Femur (tissue), 1 donor: Measurements from ENCODE around the gene CAPN10.

Experiments
- DNase-seq: peaks from one replicate; pipeline ENCODE4 v3.0.0-alpha.2; 2017

The CAPN10 gene

DNA sequence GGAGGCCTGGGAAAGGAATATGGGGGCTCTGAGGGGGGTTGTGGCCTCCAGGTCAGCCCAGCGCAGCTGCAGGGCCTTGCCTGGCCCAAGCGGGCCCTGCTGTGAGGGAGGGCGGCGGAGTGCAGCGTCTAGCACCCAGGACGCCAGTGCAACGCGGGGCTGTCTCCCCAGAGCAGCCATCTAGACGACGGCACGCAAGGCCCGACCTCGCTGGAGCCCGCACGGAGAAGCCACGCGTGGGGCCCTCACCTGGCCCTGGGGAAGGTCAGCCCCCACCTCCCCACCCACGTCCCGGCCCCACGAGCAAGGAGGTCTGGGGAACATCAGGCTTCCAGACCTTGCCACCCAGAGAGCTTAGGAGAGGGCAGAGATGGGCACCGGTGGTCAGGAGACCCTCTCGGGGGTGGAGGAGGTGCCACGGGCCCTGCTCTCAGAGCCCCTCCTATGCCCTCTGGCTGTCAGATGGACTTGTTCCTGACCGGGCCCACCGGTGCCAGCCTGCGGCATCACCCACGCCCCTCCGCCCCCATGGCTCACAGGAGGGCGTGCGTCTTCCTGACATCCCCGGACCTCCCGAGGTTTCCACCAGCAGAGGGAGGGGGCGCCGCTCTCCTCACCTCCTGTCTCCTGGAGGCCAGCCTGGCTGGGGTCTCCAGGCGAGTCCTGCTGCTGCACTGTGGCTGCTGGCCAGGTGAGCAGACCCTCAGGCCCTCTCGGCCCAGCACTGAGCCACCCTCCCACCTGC lies 55.7 kb downstream of the CAPN10 start:
- no peak for DNase-seq

GRCh38 chr2:240642806-240643092 lies 56.2 kb downstream of the CAPN10 start:
- no peak for DNase-seq

DNA sequence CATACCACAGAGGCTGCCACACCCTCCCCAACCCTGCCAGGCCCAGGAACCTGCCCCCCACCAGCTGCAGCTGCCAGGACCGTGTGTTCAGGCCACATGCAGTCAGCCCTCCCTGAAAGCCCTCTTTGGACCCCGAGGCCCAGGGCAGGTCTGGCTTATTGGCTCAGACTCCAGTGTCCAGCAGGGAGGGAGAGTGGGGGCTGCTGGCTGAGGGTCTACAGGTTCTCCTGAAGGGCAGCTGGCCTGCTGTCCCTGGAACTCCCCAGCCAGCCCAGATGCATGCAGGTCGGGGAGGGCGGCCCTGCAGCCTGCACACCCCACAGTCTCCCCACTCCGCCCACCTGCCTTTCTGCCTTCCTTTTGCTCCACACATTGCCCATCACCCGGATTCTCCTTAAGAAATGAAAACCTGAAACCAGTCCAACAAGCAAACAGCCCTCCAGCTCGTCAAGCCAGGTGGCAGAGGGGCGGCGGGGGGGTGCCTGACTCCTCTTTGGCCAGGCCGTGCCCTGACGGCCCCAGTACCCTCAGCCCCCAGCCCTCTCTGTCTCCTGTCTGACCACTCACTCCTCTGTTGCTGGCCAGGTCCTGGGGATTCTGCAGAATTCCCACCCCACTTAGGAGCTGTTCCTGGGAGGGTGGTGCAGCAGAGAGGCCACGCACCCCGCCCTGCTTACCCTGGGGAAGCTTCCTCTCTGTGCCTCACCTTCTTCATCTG lies 56.7 kb downstream of the CAPN10 start:
- DNase-seq: no peak

DNA sequence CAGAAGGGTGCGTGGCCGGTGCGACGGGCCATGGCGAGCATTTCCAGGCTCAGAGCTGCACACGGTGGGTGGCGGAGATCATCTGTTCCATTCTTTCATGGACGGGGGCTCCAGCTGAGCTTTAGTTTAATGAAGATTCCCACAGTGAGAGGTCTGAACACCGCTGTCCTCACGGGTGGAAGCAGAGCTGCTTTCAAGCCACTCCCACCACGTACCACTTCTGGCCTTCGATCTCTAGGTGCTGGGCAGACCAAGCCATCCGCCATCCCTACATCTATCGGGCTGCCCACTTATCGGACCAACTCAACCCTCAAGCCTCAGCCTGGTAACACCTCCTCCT lies 57.2 kb downstream of the CAPN10 start:
- no peak for DNase-seq

DNA sequence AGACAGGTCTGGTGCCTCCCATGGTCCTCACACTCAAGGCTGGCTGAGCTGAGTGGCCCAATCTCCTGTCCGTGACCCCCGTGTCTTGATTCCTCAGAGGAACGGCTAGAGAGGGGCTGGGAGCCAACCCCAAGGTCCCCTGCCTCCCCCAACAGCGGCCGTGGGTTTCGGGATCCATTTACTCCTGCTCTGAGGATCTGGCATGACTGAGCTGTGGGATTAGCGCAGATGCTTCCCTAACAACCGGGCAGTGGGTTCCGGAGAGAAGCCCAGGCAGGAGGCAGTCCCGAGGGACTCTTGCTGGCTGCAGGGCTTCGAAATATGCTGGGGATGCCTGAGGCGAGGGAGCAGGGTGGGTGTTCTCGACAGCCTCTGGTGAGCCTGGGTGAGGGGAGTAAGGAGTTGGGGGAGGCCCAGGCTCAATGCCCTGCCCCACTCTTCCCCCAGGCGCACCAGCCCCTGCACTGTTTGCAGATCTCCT lies 57.7 kb downstream of the CAPN10 start:
- no peak for DNase-seq

DNA sequence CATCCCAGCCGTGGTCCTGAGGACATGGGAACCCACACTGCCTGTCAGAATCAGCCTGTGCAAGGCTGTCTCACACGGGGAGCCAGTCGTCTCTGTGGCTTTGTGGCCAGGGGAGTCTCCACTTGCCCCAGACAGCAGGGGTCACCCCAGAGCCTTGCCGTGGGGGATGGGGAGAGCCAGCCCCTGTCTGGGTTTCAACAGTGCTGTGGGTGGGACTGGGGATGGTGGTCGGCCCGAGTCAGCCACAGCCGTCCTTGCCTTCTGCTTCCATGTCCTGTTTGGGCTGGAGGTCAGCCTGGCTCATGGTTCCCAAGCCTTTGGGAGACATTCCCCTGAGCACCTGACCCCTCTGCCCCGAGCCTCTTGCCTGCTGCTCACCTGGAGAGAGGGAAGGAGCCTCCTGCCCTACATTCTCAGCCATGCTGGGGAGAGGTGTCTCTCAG lies 58.3 kb downstream of the CAPN10 start:
- DNase-seq: no peak

GRCh38 chr2:240645346-240645745 lies 58.8 kb downstream of the CAPN10 start:
- no peak for DNase-seq

DNA sequence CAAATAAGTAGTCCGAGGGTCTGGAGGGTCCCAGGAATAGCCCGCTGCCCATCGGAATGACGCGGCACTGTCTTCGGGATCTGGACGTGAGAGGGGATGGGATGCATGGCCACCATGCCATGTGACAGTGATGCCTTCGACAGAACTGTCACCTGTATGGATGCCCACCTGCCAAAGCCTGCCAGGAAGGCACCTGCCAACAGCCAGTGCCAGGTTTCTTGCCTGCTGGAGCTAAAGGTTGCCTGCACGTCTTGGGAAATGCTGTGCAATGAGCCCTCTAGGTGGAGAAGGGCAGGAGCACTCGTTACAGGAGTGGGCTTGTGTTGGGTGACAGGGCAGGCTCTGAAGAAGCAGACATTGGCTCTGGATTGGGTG lies 59.3 kb downstream of the CAPN10 start:
- no peak for DNase-seq

GRCh38 chr2:240646176-240646899 lies 59.8 kb downstream of the CAPN10 start:
- no peak for DNase-seq

DNA sequence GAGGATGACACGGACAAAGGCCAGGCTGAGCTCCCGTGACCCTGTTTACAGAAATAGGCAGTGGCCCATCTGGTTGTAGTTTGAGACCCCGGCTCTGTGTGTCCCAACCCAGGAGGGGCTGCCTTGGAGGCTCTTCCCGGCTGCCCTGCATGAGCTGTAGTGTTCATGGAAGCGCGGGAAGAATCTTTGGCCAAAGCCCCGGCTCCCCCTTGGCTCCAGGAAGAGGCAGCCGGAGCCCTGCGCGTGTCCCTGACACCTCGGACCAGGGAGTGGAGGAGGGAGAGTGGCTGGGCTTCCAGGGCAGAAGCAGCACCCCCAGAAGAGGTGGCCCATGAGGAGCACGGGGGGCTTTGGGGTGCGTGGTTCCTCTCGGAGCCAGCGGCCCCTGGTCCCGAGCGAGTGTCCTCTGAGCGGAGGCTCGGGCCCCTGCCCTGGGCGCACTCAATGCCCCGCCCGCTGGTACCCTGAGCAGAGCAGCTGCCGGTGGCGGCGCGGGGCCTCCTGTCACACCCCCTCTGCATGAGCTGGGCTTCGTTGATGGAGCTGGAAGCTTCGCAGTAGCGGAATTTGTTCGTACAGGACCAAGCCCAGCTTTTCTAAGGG lies 60.5 kb downstream of the CAPN10 start:
- no peak for DNase-seq

GRCh38 chr2:240647503-240648154 lies 61.1 kb downstream of the CAPN10 start:
- DNase-seq: no peak

DNA sequence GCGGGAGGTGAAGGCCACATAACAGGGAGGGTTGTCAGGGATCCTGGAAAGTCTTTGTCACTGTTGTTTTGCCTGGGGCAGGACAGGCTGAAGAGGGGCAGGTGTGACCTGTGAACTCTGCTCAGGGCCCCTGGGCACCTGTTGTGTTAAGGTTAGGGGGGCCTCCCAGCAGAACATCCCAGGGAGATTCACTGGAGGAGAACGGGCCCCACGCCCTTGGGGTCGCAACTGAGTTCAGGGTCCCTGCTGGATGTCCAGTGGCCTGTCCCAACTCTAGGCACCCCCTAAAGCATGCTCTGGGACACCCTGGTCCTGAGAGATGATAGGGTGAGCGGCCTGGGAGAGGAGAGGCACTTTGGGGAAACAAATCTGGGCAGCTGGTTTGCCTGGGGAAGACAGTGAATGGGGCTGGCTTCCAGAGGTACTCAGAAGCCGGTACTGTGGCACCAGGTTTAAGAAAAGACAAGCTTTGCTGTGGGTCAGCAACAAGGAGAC lies 61.7 kb downstream of the CAPN10 start:
- no peak for DNase-seq
